Karpas-422 (cell line): ENCODE measurements around the gene UNC5C. TPM values are rescaled to one million over a fixed set of nuclear protein-coding genes. Genes with fewer than 3 reads are reported as not detected.

ENCODE experiments used
- DNase-seq: peaks from one replicate; pipeline ENCODE4 v3.0.0-alpha.2; 2015
- H2AFZ ChIP-seq: fragments of 200-600 bp; sonication (generic); 2 replicates; pipeline ENCODE4 v1.6.1; 2014; ENCODE audit warnings: antibody characterized with exemption, low read length, mixed read lengths
- H3K27ac ChIP-seq: fragments of 200-600 bp; sonication (generic); 2 replicates; pipeline ENCODE4 v1.5.1; 2014; ENCODE audit warnings: mild to moderate bottlenecking, low read length, moderate library complexity
- H3K27me3 ChIP-seq: fragments of 200-600 bp; sonication (generic); 2 replicates; pipeline ENCODE4 v1.6.1; 2014; ENCODE audit warnings: low read length, mixed read lengths
- H3K36me3 ChIP-seq: fragments of 200-600 bp; sonication (generic); 2 replicates; pipeline ENCODE4 v1.6.1; 2014; ENCODE audit warnings: low read length, mixed read lengths; ENCODE audit not compliant: insufficient read depth
- H3K4me1 ChIP-seq: fragments of 200-600 bp; sonication (generic); 2 replicates; pipeline ENCODE4 v1.6.1; 2014; ENCODE audit warnings: mild to moderate bottlenecking, low read length, mixed read lengths
- H3K4me2 ChIP-seq: fragments of 200-600 bp; sonication (generic); 2 replicates; pipeline ENCODE4 v1.6.1; 2014; ENCODE audit warnings: low read length, low read depth, mild to moderate bottlenecking; ENCODE audit not compliant: poor library complexity, severe bottlenecking
- H3K4me3 ChIP-seq: fragments of 200-600 bp; sonication (generic); 2 replicates; pipeline ENCODE4 v1.5.1; 2014; ENCODE audit warnings: mild to moderate bottlenecking, antibody characterized with exemption, low read length, mixed read lengths
- H3K79me2 ChIP-seq: fragments of 200-600 bp; sonication (generic); 2 replicates; pipeline ENCODE4 v1.6.1; 2014; ENCODE audit warnings: mild to moderate bottlenecking, low read length, mixed read lengths
- H3K9ac ChIP-seq: fragments of 200-600 bp; sonication (generic); 2 replicates; pipeline ENCODE4 v1.6.0; 2014; ENCODE audit warnings: low read length
- H3K9me2 ChIP-seq: fragments of 200-600 bp; sonication (generic), shearing (Covaris generic); replicated peaks from 2 replicates; pipeline ENCODE4 v1.6.0; 2014; ENCODE audit warnings: mild to moderate bottlenecking, low read length, moderate library complexity; ENCODE audit not compliant: insufficient read depth
- H3K9me3 ChIP-seq: fragments of 300-700, 200-600 bp; sonication (generic); 2 replicates; pipeline ENCODE4 v1.6.1; 2014; ENCODE audit warnings: low read length, mixed read lengths
- H4K20me1 ChIP-seq: fragments of 200-600 bp; sonication (generic); 2 replicates; pipeline ENCODE4 v1.6.1; 2014; ENCODE audit warnings: mild to moderate bottlenecking, antibody characterized with exemption, low read length, low read depth; ENCODE audit not compliant: insufficient read depth
- total RNA-seq: library from RNA; depleted of rRNA; stranded (reverse); fragments of >200 nt; shearing (Covaris generic); gene quantifications from 2 replicates; pipeline ENCODE4 v1.2.3, GENCODE V29; 2014; ENCODE audit warnings: low replicate concordance

UNC5C gene
- total RNA-seq, 1 experiment from 2014 or later, result not detected

- Histone ChIP-seq H3K27ac (no peak overlapping the region), H2AFZ (no peak overlapping the region), H3K9ac (no peak overlapping the region)
Measured at GRCh38 chr4:95415346-95415771, 133.4 kb downstream of the UNC5C start.

GRCh38 chr4:95411371-95412088 is 137.2 kb downstream of the UNC5C start:
- Histone ChIP-seq H2AFZ (no peak overlapping the region), H3K27ac (no peak overlapping the region), H3K36me3 (no peaks in the 10 kb centered on the region), H3K4me1 (no peaks in the 10 kb centered on the region), H3K79me2 (no peaks in the 10 kb centered on the region), H3K27me3 (no peaks in the 10 kb centered on the region), H3K9me2 (no peaks in the 10 kb centered on the region), H3K9me3 (no peaks in the 10 kb centered on the region), H3K4me2 (no peak overlapping the region), H3K9ac (no peak overlapping the region), H4K20me1 (no peaks in the 10 kb centered on the region), H3K4me3 (no peak overlapping the region)
- DNase-seq, result no peak

More at GRCh38 chr4:95415346-95415771, 133.4 kb downstream of the UNC5C start:
- Histone ChIP-seq H3K4me1 (no peaks in the 10 kb centered on the region), H3K27me3 (no peaks in the 10 kb centered on the region), H3K36me3 (no peaks in the 10 kb centered on the region), H3K9me3 (no peaks in the 10 kb centered on the region), H3K9me2 (no peaks in the 10 kb centered on the region), H4K20me1 (no peaks in the 10 kb centered on the region), H3K79me2 (no peaks in the 10 kb centered on the region), H3K4me2 (no peak overlapping the region), H3K4me3 (no peak overlapping the region)
- no peak for DNase-seq

GRCh38 chr4:95410387-95410977 is 138.3 kb downstream of the UNC5C start:
- Histone ChIP-seq H3K9me3 (no peaks in the 10 kb centered on the region), H3K79me2 (no peaks in the 10 kb centered on the region), H3K27me3 (no peaks in the 10 kb centered on the region), H3K9me2 (no peaks in the 10 kb centered on the region), H3K4me3 (no peak overlapping the region), H3K9ac (no peak overlapping the region), H2AFZ (no peak overlapping the region), H4K20me1 (no peaks in the 10 kb centered on the region), H3K4me1 (no peaks in the 10 kb centered on the region), H3K36me3 (no peaks in the 10 kb centered on the region), H3K4me2 (no peak overlapping the region), H3K27ac (no peak overlapping the region)
- DNase-seq, result no peak

- no peak for DNase-seq
- no peaks in the 10 kb centered on the region for H3K27me3 ChIP-seq
- no peaks in the 10 kb centered on the region for H3K79me2 ChIP-seq
- no peaks in the 10 kb centered on the region for H3K4me1 ChIP-seq
- H3K9me3 ChIP-seq, result no peaks in the 10 kb centered on the region
- H3K27ac ChIP-seq, result no peak overlapping the region
- H2AFZ ChIP-seq, result no peak overlapping the region
- H3K9me2 ChIP-seq, result no peaks in the 10 kb centered on the region
- H3K4me2 ChIP-seq, result no peak overlapping the region
- H3K4me3 ChIP-seq, result no peak overlapping the region
- no peak overlapping the region for H3K9ac ChIP-seq
- H3K36me3 ChIP-seq, result no peaks in the 10 kb centered on the region
- H4K20me1 ChIP-seq, result no peaks in the 10 kb centered on the region
Measured at GRCh38 chr4:95409750-95410149, 139.0 kb downstream of the UNC5C start.

GRCh38 chr4:95409127-95409526 is 139.6 kb downstream of the UNC5C start:
- Histone ChIP-seq H3K36me3 (no peaks in the 10 kb centered on the region), H4K20me1 (no peaks in the 10 kb centered on the region), H3K27me3 (no peaks in the 10 kb centered on the region), H2AFZ (no peak overlapping the region), H3K4me1 (no peaks in the 10 kb centered on the region), H3K9me3 (no peaks in the 10 kb centered on the region), H3K4me3 (no peak overlapping the region), H3K9me2 (no peaks in the 10 kb centered on the region), H3K79me2 (no peaks in the 10 kb centered on the region), H3K9ac (no peak overlapping the region), H3K4me2 (no peak overlapping the region), H3K27ac (no peak overlapping the region)
- no peak for DNase-seq

- Histone ChIP-seq H3K4me2 (no peak overlapping the region), H3K4me1 (no peaks in the 10 kb centered on the region), H3K36me3 (no peaks in the 10 kb centered on the region), H3K9ac (no peak overlapping the region), H3K9me2 (no peaks in the 10 kb centered on the region), H4K20me1 (no peaks in the 10 kb centered on the region), H2AFZ (no peak overlapping the region), H3K27ac (no peak overlapping the region), H3K9me3 (no peaks in the 10 kb centered on the region; the same call in 1 of the 2 replicates), H3K27me3 (no peaks in the 10 kb centered on the region), H3K4me3 (no peak overlapping the region), H3K79me2 (no peaks in the 10 kb centered on the region)
- no peak for DNase-seq
Measured at GRCh38 chr4:95402299-95402698, 146.5 kb downstream of the UNC5C start.

- Histone ChIP-seq H3K4me3 (no peak overlapping the region), H3K9me3 (no peaks in the 10 kb centered on the region; the same call in 1 of the 2 replicates), H3K27ac (no peak overlapping the region), H2AFZ (no peak overlapping the region), H3K9me2 (no peaks in the 10 kb centered on the region), H3K79me2 (no peaks in the 10 kb centered on the region), H3K4me1 (no peaks in the 10 kb centered on the region), H3K4me2 (no peak overlapping the region), H3K9ac (no peak overlapping the region), H3K27me3 (no peaks in the 10 kb centered on the region), H3K36me3 (no peaks in the 10 kb centered on the region), H4K20me1 (no peaks in the 10 kb centered on the region)
- no peak for DNase-seq
Measured at GRCh38 chr4:95398217-95398616, 150.6 kb downstream of the UNC5C start.

- no peak overlapping the region for H2AFZ ChIP-seq
- no peak for DNase-seq
- no peaks in the 10 kb centered on the region for H3K36me3 ChIP-seq
- no peak overlapping the region for H3K4me2 ChIP-seq
- no peaks in the 10 kb centered on the region for H3K9me2 ChIP-seq
- no peaks in the 10 kb centered on the region for H3K79me2 ChIP-seq
- no peak overlapping the region for H3K4me3 ChIP-seq
- H3K9me3 ChIP-seq, result no peaks in the 10 kb centered on the region
- no peaks in the 10 kb centered on the region for H3K4me1 ChIP-seq
- H4K20me1 ChIP-seq, result no peaks in the 10 kb centered on the region
- no peak overlapping the region for H3K27ac ChIP-seq
- H3K9ac ChIP-seq, result no peak overlapping the region
- no peaks in the 10 kb centered on the region for H3K27me3 ChIP-seq
Measured at GRCh38 chr4:95394752-95395306, 153.9 kb downstream of the UNC5C start.
